ENCODE data around the gene PEX5L.
"Not testable (repeated sequence)": the region's sequence is repeated elsewhere in the genome, so short reads cannot be mapped to it uniquely, and the experiment has no call there.

PEX5L gene

GRCh38 chr3:180070925-180071324 is 34.2 kb upstream of the PEX5L start:
- TF ChIP-seq CTCF (IDR thresholded peaks at IDR 0.05; ENCODE audit: low read depth, low read length) = no peak
- H3K4me3 ChIP-seq (ENCODE audit: low read depth, low read length) = no peak overlapping the region

GRCh38 chr3:180068023-180068422 is 31.3 kb upstream of the PEX5L start:
- no peak overlapping the region for H3K4me3 ChIP-seq (ENCODE audit: low read depth, low read length)
- TF ChIP-seq CTCF (IDR thresholded peaks at IDR 0.05; ENCODE audit: low read depth, low read length) = no peak

- no peak for TF ChIP-seq CTCF (IDR thresholded peaks at IDR 0.05; ENCODE audit: low read depth, low read length)
- no peak overlapping the region for H3K4me3 ChIP-seq (ENCODE audit: low read depth, low read length)
These were observed 29.9 kb upstream of the PEX5L start for GRCh38 chr3:180066598-180066997.

- no peak for TF ChIP-seq CTCF (IDR thresholded peaks at IDR 0.05; ENCODE audit: low read depth, low read length)
- no peak overlapping the region for H3K4me3 ChIP-seq (ENCODE audit: low read depth, low read length)
These were observed 27.0 kb upstream of the PEX5L start for GRCh38 chr3:180063783-180064182.

GRCh38 chr3:180062771-180063170 is 26.0 kb upstream of the PEX5L start:
- TF ChIP-seq CTCF (IDR thresholded peaks at IDR 0.05; ENCODE audit: low read depth, low read length) = no peak
- H3K4me3 ChIP-seq (ENCODE audit: low read depth, low read length) = no peak overlapping the region

- TF ChIP-seq CTCF (IDR thresholded peaks at IDR 0.05; ENCODE audit: low read depth, low read length) = no peak
These were observed 22.6 kb upstream of the PEX5L start for GRCh38 chr3:180059356-180059755.

GRCh38 chr3:180058238-180058637 is 21.5 kb upstream of the PEX5L start:
- H3K4me3 ChIP-seq (ENCODE audit: low read depth, low read length) = no peak overlapping the region
- TF ChIP-seq CTCF (IDR thresholded peaks at IDR 0.05; ENCODE audit: low read depth, low read length) = no peak

More at GRCh38 chr3:180059356-180059755, 22.6 kb upstream of the PEX5L start:
- no peak overlapping the region for H3K4me3 ChIP-seq (ENCODE audit: low read depth, low read length)

GRCh38 chr3:180055656-180056055 is 18.9 kb upstream of the PEX5L start:
- H3K4me3 ChIP-seq (ENCODE audit: low read depth, low read length) = not testable (repeated sequence)
